HG02678 (cell line): Measurements from ENCODE around the gene C12orf75.
"Not testable (repeated sequence)": the region's sequence is repeated elsewhere in the genome, so short reads cannot be mapped to it uniquely, and the experiment has no call there.

Source experiments
- ATAC-seq: cut with Tn5 transposase; IDR thresholded peaks from one replicate; pipeline ENCODE4 v1.9.1; 2021; ENCODE audit warnings: mild to moderate bottlenecking, moderate library complexity; ENCODE audit not compliant: unreplicated experiment

Gene C12orf75

DNA sequence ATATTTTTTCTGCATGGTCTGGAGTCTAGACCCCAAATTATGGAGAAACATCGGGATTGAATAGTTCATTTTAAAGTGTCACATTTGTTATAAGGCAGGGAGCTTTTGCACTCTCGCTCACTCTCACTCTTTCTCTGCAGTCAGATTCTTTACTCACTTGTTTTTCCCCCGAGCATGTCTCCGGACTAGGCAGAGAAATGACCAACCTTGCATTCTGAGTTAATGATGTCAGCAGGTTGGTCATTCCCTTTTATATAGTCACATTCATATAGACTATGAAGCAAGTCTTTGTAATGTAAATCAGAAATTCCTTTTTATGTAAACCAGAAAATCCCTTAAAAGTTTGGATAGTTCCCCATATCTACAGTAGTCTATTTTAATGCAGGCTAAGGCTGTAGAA is 4.1 kb downstream of the C12orf75 start:
- no peak for ATAC-seq

DNA sequence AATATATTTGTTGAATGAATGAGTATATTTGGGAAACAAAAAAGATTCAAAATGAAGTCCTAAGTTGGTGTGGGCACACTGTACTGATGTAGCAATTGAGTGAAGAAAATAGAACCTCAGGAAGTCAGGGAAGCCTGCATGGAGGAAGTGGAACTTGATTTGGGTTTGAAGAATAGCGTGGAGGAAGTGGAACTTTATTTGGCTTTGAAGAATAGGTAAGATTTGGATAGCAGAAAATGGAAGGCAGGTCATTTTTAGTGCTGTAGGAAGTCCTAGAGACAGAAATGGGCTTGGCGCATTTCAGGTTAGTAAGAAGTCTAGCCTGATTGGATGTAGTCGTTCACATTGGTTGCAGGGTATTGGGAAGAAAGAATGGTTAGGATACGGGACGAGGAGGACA is 5.4 kb downstream of the C12orf75 start:
- no peak for ATAC-seq

DNA sequence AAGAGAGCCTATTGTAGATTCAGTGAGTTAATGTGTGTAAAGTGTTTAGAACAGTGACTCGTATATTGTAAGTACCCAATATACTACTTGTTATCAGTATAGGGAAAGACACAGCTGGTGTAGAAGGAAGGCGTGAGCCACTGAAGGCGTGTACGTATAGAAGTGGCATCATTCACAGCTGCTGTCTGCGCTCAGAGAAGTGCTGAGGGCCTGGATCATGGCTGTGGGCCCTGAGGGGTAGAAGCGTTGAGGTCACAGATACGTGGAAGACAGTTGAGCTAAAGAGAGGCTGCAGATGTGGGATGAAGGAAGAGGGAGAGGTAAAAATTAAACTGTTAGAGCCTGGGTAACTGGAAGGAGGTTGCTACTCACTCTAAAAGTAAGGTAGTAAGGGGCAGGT is 5.9 kb downstream of the C12orf75 start:
- ATAC-seq: no peak

DNA sequence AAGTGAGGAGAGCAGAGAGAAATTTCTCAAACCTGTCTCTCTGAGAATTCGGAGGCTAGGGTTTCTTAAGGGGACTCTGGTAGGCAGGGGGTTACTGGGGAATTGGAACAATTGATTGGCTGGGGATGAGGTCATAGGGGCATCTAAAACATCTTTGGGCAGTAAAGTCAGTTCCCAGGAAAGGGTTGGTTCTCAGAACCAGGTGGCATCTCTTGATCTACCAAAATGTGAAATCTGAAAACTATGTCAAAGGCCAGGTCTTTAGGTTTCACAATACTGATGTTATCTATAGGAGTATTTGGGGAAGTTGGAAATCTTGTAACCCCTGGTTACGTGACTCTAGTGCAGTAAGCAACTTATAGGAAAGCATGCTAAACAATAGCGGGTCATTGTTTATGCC is 6.9 kb downstream of the C12orf75 start:
- ATAC-seq: no peak

DNA sequence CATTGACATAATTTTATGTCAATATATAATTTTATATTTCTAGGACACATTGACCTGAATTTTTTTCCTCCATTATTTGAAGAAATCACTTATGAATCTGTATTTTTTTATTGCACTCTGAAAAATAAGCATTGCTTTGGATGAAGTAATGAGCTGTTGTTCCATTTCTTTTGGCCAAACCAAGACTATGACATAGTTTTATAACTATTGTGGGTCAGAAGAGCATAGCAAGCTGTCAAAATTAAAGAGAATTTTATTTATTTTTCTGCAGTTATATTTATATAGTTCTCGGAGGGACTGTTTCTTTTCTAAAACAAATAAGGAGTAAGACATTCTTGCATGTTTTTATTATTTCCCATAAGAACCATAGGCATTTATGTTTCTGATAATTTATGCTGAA is 8.5 kb downstream of the C12orf75 start:
- ATAC-seq: no peak

DNA sequence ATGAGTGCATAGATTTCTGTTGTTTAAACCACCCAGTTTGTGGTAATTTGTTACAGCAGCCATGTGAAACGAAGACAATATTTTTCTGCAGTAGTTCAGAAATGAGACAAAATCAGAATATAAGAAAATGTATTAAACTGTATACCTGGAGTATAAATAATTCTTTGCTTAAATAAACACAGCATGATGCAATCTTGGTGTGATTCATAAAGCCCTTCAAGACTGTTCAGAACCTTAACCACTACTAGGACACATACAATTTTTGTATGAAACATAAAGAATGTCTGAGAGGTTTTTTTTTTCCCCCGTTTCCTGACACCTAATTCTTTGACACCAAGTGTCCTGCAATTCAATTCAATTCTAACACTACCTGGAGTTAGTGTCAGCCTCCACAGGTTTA is 10.5 kb downstream of the C12orf75 start:
- ATAC-seq: no peak

DNA sequence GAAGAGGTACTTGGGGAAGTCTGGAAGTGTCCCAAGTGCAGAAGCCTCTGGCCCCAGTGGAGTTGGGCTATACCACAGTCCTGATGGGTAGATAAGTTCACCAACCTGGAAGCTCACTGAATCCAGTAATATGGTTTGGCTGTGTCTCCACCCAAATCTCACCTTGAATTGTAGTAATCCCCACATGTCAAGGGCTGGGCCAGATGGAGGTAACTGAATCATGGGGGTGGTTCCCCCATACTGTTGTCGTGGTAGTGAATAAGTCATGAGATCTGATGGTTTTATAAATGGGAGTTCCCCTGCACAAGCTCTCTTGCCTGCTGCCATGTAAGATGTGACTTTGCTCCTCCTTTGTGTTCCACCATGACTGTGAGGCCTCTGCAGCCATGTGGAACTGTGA is 11.1 kb downstream of the C12orf75 start:
- not testable (repeated sequence) for ATAC-seq

DNA sequence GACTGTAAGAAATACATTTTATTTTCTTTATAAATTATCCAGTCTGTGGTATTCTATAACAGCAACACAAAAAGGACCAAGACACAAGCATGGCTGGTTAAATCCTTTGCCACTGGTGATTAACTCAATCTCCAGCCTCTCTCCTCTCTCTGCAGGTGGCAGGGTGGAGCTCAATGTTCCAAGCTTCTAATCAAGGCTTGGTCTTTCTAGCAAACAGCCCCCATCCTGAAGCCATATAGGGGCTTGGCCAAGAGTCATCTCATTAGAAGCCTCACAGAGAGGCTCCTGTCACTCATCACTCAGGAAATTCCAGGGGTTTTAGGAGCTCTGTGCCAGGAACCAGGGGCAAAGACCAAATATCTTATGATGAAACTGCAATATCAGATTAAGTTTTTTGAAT is 12.0 kb downstream of the C12orf75 start:
- no peak for ATAC-seq

DNA sequence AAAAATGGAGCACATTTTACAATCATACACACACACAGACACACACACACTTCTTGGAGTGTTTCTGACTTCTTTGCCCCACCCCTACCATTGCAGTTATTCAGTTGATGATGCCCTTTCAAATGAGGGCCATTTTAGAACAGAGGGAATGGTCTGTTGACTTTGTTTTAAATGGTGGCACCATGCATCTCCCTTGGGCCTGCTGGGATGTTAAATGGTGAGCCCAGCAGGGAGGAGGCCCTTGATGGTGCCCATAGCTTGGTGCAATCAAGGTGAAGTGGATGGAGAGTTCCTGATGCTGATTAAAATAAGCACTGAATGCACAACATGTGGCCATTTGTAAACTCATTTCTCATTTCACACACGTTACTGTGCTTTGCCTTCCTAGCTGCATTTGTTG is 13.3 kb downstream of the C12orf75 start:
- no peak for ATAC-seq

DNA sequence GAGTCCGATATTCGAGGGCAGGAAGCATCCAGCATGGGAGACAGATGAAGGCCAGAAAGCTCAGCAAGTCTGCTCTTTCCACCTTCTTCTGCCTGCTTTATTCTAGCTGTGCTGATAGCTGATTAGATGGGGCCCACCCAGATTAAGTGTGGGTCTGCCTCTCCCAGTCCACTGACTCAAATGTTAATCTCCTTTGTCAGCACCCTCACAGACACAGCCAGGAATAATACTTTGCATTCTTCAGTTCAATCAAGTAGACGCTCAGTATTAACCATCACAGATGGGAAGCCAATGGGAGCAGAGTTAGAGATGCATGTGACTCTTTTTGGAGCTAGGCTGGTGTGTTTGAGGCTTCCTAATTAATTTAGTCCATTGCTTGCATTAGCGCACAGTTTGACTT is 17.0 kb downstream of the C12orf75 start:
- ATAC-seq: no peak

DNA sequence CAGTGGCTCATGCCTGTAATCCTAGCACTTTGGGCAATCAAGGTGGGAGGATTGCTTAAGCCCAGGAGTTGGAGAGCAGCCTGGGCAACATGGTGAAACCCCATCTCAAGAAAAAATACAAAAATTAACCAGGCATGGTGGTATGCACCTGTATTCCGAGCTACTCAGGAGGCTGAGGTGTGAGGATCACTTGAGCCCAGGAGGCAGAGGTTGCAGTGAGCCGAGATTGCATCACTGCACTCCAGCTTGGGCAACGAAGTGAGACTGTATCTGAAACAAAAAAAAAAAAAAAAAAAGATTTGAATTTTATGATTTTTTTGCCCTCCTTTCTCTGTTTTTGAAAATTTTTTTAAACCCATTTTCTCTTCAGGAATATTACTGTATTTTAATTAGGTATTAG is 17.7 kb downstream of the C12orf75 start:
- no peak for ATAC-seq

DNA sequence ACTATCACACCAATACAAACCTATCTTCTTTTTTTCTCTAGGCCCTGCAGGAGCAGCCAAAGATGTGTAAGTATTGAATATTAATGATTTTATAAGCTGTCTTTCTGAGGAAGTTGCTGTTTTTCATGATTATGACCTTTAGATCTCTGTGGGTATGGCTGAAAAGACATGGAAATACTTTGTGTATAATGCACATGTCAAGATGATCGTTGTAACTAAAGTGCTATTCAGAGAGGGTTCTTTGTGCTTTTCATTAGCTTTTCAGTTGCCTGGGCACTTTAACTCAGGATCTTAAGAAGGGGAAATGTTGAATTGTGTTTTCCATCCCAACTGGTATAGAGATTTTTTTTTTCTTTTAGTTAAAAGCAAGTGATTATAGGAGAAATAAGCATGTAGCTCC is 18.1 kb downstream of the C12orf75 start:
- no peak for ATAC-seq

DNA sequence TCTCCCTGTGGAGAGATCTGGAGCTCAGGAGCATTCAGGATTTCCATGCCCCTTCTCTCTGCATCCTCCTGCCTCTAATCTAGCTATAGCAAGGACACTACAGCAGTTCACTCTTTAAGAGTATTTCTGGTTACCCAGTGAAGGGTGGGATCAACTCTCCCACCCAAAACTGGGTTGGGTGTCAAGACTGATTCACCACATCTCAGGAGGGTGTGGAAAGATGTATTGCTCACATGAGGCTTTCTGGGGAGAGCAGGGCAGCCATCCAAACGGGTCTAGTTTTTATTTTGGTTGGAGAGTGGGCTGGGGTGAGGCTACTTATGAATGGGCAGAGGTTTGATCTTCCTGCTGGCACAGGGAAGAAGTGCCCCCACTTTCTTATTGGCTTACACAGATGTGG is 18.6 kb downstream of the C12orf75 start:
- no peak for ATAC-seq

DNA sequence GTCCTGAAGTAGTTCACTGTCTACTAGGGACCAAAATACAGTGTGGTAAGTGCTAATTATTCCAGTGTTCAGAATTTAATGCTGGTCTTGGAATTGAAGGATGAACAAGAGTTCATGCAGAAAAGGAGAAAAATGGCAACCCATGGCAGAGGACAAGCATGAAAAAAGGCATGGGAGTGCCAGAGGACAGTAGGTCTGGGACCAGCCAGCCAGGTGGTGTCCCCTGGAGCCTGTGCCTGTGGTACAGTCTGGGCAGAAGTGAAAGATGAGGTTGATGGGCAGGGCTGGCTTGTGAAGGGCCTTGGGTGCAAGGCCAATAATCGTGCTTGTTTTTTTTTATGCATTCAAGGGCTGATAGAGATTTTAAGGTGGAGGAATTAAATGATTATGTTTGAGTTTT is 21.0 kb downstream of the C12orf75 start:
- ATAC-seq: peak; percentile 48

DNA sequence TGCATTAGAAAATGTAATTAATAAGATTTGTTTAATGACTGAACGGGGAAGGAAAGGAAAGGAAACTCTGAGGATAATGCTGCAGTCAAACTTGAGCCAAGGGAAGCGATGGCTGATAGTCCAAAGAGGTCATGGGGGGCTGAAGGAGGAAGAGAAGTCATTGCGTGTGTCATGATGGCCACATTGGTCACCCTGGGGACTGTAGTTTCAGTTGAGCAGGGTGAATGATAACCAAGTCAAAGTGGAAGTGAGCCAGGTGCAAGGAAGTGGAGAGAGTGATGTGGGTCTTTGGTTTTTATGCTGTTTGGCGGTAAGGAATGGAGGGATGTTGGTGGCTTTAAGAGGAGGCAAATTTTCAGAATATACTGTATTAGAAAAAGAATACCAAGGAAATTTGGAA is 21.6 kb downstream of the C12orf75 start:
- peak; percentile 87 for ATAC-seq

DNA sequence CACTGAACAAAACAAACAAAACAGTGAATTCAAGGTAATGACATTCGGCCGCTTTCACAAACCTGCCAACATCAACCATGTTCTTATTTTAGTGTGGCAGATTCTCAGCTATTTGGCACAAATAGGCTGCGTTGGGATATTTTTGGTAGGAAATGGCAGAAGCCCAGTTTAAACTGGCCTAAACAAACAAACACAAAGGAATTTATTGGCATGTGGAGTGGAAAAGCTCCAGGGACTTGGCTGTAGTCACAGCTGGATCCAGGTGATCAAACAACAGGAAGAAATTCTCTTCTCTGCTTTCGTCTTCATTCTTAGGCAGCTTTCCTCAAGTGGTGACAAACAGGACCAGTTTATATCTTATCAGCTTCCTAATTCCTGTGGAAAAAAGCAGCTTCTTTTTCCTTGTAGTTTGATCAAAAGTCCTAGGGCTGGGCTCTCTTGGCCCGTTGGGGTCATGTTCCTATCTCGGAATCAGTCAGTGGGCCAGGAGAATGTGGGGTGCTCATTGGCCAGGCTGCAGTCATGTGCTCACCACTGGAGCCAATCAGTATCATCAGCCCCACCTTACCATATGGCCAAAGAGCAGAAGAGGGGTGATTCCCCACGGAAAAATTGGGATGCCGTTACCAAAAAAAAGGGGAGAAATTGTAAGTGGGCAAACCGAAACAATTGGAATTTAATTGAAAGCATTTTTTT is 22.6 kb downstream of the C12orf75 start:
- ATAC-seq: no peak

DNA sequence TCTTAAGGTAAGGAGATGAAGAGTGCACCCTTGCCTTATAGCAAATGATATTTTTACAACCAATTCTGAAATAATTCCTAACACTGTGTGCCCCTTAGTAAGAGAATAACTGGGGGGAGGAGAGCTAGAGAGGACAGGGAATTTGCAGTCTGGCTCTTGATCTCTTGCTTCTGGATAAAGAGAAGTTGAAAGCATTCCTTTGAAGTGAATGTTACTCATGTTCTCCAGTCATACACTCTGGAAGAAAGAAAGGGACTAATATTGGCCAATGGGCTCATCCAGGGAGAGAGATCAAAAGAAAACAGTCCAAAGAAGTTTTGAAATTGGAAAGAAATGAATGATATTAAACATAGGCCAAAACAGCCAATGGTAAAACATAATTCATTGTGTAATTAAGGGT is 25.3 kb downstream of the C12orf75 start:
- ATAC-seq: no peak

DNA sequence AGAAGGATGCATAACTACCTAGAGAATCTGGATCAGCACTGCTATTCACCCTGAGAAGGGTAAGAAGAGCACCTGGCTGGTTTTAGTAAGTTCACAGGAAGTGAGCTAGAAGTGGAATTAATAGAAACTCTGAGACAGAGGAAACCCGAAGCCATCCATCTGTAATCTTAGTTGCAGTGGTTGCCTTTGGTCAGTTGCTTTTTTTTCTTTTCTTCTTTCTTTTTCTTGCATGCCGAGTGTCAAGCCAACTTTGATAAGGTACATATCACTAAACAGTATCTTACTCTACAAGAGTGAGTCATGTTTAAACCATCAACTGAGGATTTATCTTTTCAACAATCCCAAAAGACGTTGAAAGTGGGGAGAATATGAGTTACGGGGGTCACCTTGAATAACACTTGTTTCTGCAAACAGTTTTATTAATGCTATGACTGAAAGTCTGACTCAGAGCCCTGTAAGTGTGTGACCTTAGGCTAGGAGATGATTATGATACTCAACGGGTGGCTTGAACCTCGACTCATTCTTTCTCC is 26.7 kb downstream of the C12orf75 start:
- peak; percentile 76 for ATAC-seq

DNA sequence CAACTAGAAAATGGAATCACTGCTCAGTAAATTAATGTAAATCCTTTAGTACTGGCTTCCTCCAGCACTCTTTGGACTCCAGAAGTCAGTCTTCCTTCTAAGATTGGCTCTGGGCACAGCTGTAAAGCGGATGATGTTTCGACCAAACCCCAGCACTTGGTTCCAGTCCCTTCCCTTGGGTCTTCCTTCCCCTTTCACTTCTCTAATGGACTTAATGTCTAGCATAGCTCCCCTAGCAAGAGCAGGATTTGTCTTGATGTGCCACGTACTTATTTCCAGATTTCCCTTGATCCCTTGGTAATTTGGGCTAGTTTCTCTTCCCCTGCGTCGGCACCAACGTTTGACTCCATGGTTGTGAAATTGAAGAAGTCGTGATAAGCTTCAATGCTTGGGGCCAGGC is 28.3 kb downstream of the C12orf75 start:
- ATAC-seq: peak; percentile 54

DNA sequence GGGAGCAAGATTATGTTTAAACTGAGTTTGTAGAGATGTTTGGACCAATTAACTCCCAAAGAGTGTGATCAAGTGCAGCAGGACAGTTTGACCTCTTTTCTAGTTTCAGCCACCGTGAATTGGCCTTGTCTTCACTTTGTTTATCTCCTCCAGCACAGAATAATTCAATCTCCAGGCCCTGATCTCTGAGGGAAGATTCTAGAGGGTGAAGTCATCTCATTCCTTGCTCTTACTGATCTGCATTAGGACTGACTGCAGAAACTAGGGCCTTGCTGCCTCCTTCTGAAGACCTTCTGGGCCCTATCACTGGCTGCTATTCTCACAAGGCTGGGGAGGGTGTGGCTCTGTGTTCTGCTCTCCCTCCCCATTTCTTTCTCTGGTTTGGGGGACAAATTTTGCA is 29.4 kb downstream of the C12orf75 start:
- ATAC-seq: no peak

DNA sequence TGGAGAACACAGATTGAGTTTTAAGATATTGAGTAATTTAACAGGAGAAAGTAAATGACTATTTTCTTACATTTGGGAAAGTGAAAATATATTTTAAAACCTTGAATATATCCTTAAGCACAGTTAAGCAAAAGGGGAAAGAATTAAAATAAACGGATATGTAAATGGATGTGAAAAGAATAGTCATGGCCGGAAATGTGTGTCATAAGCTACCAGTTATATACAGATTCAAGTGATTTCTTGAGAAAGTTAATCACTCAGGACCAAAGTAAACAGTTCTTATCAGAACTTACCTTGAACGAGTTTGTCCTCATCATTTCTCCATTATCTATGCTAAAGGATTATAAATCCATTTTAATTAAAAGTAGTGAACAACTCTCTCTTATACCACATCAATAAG is 33.4 kb downstream of the C12orf75 start:
- no peak for ATAC-seq

DNA sequence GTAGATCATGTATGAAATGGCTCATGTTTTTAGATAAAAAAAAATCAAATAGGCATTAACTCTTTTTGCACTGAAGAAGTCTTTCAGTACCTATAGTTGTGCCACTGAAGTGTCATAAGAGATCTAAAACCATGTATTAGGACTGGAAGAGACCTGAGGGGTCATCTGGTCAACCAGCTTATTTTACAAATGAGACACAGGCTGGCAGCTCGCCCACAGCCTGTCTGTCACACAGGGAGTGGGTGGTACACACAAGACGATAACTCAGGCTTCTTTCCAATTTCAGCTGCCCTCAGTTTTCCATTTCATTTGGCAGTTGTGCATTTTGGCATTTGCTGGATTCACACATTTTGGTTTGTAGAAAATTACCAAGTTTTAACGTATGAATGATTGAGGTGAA is 34.7 kb downstream of the C12orf75 start:
- no peak for ATAC-seq

DNA sequence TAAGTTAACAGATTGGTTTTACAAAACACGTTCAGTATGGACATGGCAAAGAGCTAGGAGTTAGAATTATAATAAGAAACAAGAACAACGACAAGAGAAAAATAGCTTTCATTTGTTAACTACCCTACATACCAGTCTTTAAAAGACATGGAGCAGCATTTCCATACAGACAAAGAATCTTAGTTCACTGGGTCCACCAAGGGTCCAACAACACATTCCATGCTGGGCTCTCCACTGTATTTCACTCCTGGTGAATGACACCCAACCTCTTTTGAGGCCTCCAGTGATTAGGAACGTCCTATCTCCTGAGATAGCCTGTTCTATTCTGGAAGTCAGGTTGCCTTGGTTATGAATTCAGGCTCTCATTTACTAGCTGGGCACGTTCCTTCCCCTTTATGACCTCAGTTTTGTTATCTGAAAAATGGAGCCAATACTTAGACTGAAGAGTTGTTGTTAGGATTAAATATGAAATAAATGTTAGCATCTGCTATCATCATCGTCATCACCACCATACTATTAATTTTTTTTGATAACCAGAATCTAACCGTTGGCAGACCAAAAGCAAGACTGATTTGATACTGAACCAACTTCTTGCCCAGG is 37.7 kb downstream of the C12orf75 start:
- no peak for ATAC-seq
